Suprapubic skin (tissue), 4 donors: ENCODE data around the gene SYN1. TPM values are rescaled to one million over a fixed set of nuclear protein-coding genes. Genes with fewer than 3 reads are reported as not detected.

Experiments
- DNase-seq, 2 donors: peaks; one replicate each; pipeline ENCODE4 v3.0.0-alpha.2; 2019; ENCODE audit warnings: low spot score in 2 of 2
- H3K27ac ChIP-seq: fragments of 200-600 bp; sonication (generic); one replicate; pipeline ENCODE4 v1.5.1; 2019
- H3K27me3 ChIP-seq: fragments of 200-600 bp; sonication (generic); one replicate; pipeline ENCODE4 v1.5.1; 2019
- H3K36me3 ChIP-seq: fragments of 200-600 bp; sonication (generic); one replicate; pipeline ENCODE4 v1.5.1; 2019
- H3K4me1 ChIP-seq: fragments of 200-600 bp; sonication (generic); one replicate; pipeline ENCODE4 v1.5.1; 2019
- H3K4me3 ChIP-seq: fragments of 200-600 bp; sonication (generic); one replicate; pipeline ENCODE4 v1.5.1; 2019; ENCODE audit warnings: mild to moderate bottlenecking
- H3K9me3 ChIP-seq: fragments of 200-600 bp; sonication (generic); one replicate; pipeline ENCODE4 v1.5.1; 2019
- CTCF ChIP-seq, 2 donors: fragments of 200-600 bp in 1 of 2; fragments of 450-650 bp in 1 of 2; sonication (generic) in 1 of 2; IDR thresholded peaks; one replicate each; pipeline ENCODE4 v1.5.1; 2016 to 2019; ENCODE audit warnings: antibody characterized with exemption in 2 of 2, mild to moderate bottlenecking in 1 of 2, moderate library complexity in 1 of 2
- EP300 ChIP-seq: sonication (generic); formaldehyde crosslinking; IDR thresholded peaks from one replicate; pipeline ENCODE4 v1.6.1; 2017; ENCODE audit warnings: antibody characterized with exemption
- POLR2A ChIP-seq, 2 donors: fragments of 450-650 bp; IDR thresholded peaks; one replicate each; pipeline ENCODE4 v1.6.1; 2017; ENCODE audit warnings: antibody characterized with exemption in 2 of 2, mild to moderate bottlenecking in 2 of 2, moderate library complexity in 2 of 2
- POLR2AphosphoS5 ChIP-seq, 3 donors: sonication (generic); formaldehyde crosslinking; IDR thresholded peaks; one replicate each; pipeline ENCODE4 v1.6.1; 2017; ENCODE audit warnings: antibody characterized with exemption in 3 of 3
- WGBS: methylation state at CpG from one replicate; pipeline ENCODE4 v1.1.5; 2018; 5-methylcytosine and 5-hydroxymethylcytosine counted together
- total RNA-seq, 4 donors: library from RNA; depleted of rRNA; stranded (reverse); fragments of >200 nt; gene quantifications; one replicate each; pipeline ENCODE4 v1.1.0, GENCODE V29; 2016

Gene SYN1
- total RNA-seq, 4 donors from 2014 or later = 0.34 to 2.2 (median 0.89) TPM; not detected in 1

- peaks cover 10% of the 10 kb centered on the region for H3K4me1 ChIP-seq
- H3K27ac ChIP-seq = no peak overlapping the region
- no peaks in the 10 kb centered on the region for H3K36me3 ChIP-seq
- no peak overlapping the region for H3K4me3 ChIP-seq
- no peak for DNase-seq
- TF ChIP-seq POLR2AphosphoS5 (IDR thresholded peaks at IDR 0.05) = no peak
- no peak for TF ChIP-seq CTCF (IDR thresholded peaks at IDR 0.05)
- TF ChIP-seq EP300 = no peak
- TF ChIP-seq POLR2A (IDR thresholded peaks at IDR 0.05) = no peak
- H3K27me3 ChIP-seq = no peaks in the 10 kb centered on the region
- 90% methylated on average over 5 of the region's 5 CpGs for WGBS
- no peaks in the 10 kb centered on the region for H3K9me3 ChIP-seq
Observed at GRCh38 chrX:47543496-47543895, 76.2 kb downstream of the SYN1 start.

- Histone ChIP-seq H3K27me3 (no peaks in the 10 kb centered on the region), H3K4me1 (peaks cover 10% of the 10 kb centered on the region), H3K9me3 (no peaks in the 10 kb centered on the region), H3K27ac (no peak overlapping the region), H3K36me3 (no peaks in the 10 kb centered on the region), H3K4me3 (no peak overlapping the region)
- TF ChIP-seq POLR2A (IDR thresholded peaks at IDR 0.05) (no peak), POLR2AphosphoS5 (IDR thresholded peaks at IDR 0.05) (no peak), CTCF (IDR thresholded peaks at IDR 0.05) (peak; percentile 35 to 53)
- peak in 1 of 2 donors; percentile 78 for DNase-seq
- 34% methylated on average over 15 of the region's 15 CpGs for WGBS
Observed at GRCh38 chrX:47540754-47541538, 78.7 kb downstream of the SYN1 start.

GRCh38 chrX:47539860-47540259 lies 79.8 kb downstream of the SYN1 start:
- Histone ChIP-seq H3K27ac (no peak overlapping the region), H3K27me3 (no peaks in the 10 kb centered on the region), H3K4me1 (peaks cover 10% of the 10 kb centered on the region), H3K4me3 (no peak overlapping the region), H3K9me3 (no peaks in the 10 kb centered on the region), H3K36me3 (no peaks in the 10 kb centered on the region)
- DNase-seq = no peak
- TF ChIP-seq POLR2AphosphoS5 (IDR thresholded peaks at IDR 0.05) (no peak), EP300 (no peak), CTCF (IDR thresholded peaks at IDR 0.05) (no peak), POLR2A (IDR thresholded peaks at IDR 0.05) (no peak)

GRCh38 chrX:47530049-47530448 lies 89.6 kb downstream of the SYN1 start:
- Histone ChIP-seq H3K27ac (no peak overlapping the region), H3K36me3 (no peaks in the 10 kb centered on the region), H3K27me3 (no peaks in the 10 kb centered on the region), H3K4me3 (no peak overlapping the region), H3K9me3 (no peaks in the 10 kb centered on the region), H3K4me1 (no peaks in the 10 kb centered on the region)
- TF ChIP-seq POLR2AphosphoS5 (IDR thresholded peaks at IDR 0.05) (no peak), CTCF (IDR thresholded peaks at IDR 0.05) (no peak), EP300 (no peak), POLR2A (IDR thresholded peaks at IDR 0.05) (no peak)
- 85% methylated on average over 6 of the region's 6 CpGs for WGBS
- DNase-seq = no peak

- no peak overlapping the region for H3K4me3 ChIP-seq
- WGBS = 89% methylated on average over 8 of the region's 8 CpGs
- no peak for DNase-seq
- H3K9me3 ChIP-seq = no peaks in the 10 kb centered on the region
- no peaks in the 10 kb centered on the region for H3K4me1 ChIP-seq
- H3K36me3 ChIP-seq = no peaks in the 10 kb centered on the region
- H3K27ac ChIP-seq = no peak overlapping the region
- TF ChIP-seq POLR2AphosphoS5 (IDR thresholded peaks at IDR 0.05) (no peak), CTCF (IDR thresholded peaks at IDR 0.05) (no peak), EP300 (no peak), POLR2A (IDR thresholded peaks at IDR 0.05) (no peak)
- H3K27me3 ChIP-seq = no peaks in the 10 kb centered on the region
Observed at GRCh38 chrX:47529548-47529947, 90.1 kb downstream of the SYN1 start.
